ENCODE measurements around the gene TPRG1L. TPM values are rescaled to one million over a fixed set of nuclear protein-coding genes. Genes with fewer than 3 reads are reported as not detected.

TPRG1L gene
- total RNA-seq, 1 donor from 2014 or later = 26.5 TPM

DNA sequence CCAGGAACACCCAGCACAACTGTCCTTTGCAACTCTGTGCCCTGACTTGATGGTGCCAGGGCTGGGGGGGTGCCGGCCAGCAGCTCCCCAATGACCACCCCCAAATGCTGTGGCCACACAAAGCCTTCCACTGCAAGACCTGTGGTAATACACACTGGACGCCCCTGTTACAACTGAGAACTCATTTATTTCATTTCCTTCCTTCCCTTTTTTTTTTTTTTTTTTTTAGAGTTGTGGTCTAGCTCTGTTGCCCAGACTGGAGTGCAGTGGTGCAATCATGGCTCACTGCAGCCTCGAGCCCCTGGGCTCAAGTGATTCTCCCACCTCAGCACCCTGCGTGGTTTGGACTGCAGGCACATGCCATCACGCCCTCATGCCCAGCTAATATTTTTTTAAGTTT, 52.7 kb downstream of the TPRG1L start:
- peak; percentile 8 for ATAC-seq (ENCODE audit: low read depth)
- no peaks in the 10 kb centered on the region for H3K27me3 Mint-ChIP-seq
- CTCF ChIA-PET = interaction anchor here (0.9 to 1.4 kb wide), 3 partner anchors 12 to 26 kb away, joined by 4 to 9 read pairs (median 4); no protein-coding TSS in a partner anchor

GRCh38 chr1:3678361-3679097, 53.7 kb downstream of the TPRG1L start:
- Mint-ChIP-seq H3K9me3 (no peaks in the 10 kb centered on the region), H3K36me3 (ENCODE audit: low read depth) (no peaks in the 10 kb centered on the region), H3K27me3 (peaks cover 2% of the 10 kb centered on the region), H3K27ac (peak overlapping the region; percentile 81), H3K4me3 (peak overlapping the region; percentile 69), H3K4me1 (peaks cover 67% of the 10 kb centered on the region)
- intact Hi-C loops (cut with micrococcal nuclease) = no loop called here
- TF ChIP-seq, protein P1, sequence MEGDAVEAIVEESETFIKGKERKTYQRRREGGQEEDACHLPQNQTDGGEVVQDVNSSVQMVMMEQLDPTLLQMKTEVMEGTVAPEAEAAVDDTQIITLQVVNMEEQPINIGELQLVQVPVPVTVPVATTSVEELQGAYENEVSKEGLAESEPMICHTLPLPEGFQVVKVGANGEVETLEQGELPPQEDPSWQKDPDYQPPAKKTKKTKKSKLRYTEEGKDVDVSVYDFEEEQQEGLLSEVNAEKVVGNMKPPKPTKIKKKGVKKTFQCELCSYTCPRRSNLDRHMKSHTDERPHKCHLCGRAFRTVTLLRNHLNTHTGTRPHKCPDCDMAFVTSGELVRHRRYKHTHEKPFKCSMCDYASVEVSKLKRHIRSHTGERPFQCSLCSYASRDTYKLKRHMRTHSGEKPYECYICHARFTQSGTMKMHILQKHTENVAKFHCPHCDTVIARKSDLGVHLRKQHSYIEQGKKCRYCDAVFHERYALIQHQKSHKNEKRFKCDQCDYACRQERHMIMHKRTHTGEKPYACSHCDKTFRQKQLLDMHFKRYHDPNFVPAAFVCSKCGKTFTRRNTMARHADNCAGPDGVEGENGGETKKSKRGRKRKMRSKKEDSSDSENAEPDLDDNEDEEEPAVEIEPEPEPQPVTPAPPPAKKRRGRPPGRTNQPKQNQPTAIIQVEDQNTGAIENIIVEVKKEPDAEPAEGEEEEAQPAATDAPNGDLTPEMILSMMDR (IDR thresholded peaks at IDR 0.05) = no peak
- CTCF ChIA-PET = no interaction called here
- ATAC-seq (ENCODE audit: low read depth) (no peak), DNase-seq (no peak)
- POLR2A ChIA-PET = interaction anchor here (1.0 to 3.5 kb wide), 4 partner anchors 8 to 22 kb away, joined by 4 to 89 read pairs (median 19); no protein-coding TSS in a partner anchor

More for the DNA sequence above, 52.7 kb downstream of the TPRG1L start:
- POLR2A ChIA-PET = interaction anchor here (0.6 to 3.5 kb wide), 10 partner anchors 9 to 1106 kb away, joined by 3 to 89 read pairs (median 8); partner anchors contain the start of gene WRAP73
- no peak for DNase-seq
- H3K27ac Mint-ChIP-seq = peak overlapping the region; percentile 81
- H3K4me1 Mint-ChIP-seq = peaks cover 78% of the 10 kb centered on the region
- peak overlapping the region; percentile 69 for H3K4me3 Mint-ChIP-seq
- no peaks in the 10 kb centered on the region for H3K36me3 Mint-ChIP-seq (ENCODE audit: low read depth)
- H3K9me3 Mint-ChIP-seq = no peaks in the 10 kb centered on the region
- TF ChIP-seq, protein P1 (IDR thresholded peaks at IDR 0.05) = no peak
- intact Hi-C loops (cut with micrococcal nuclease) = loop anchor here (1.0 to 2.0 kb wide), 3 partner anchors 11 to 53 kb away; partner anchors contain the start of gene TPRG1L

DNA sequence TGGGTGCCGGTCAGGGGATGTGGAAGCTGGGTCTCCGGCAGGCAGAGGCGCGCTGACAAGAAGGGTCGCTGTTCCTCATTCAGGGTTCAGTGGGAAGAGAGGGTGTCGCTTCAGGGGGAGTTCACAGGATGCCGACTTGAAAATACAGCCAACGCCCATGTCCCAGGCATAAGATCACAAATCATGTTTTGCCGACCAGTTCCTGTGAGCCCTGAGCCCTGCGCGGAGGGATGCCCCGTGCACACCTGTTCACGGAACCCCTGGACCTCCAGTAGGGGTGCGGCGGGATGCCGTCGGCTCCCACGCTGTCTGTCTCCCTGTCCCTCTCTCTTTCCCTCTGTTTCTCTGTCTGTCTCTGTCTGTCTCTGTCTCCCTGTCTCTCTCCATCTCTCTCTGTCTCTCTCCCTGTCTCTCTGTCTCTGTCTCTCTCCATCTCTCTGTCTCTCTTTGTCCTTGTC, 54.3 kb downstream of the TPRG1L start:
- ATAC-seq (ENCODE audit: low read depth) = no peak
- Mint-ChIP-seq H3K9me3 (no peaks in the 10 kb centered on the region), H3K27me3 (peaks cover 2% of the 10 kb centered on the region), H3K27ac (peak overlapping the region; percentile 59), H3K4me3 (peak overlapping the region; percentile 52), H3K36me3 (ENCODE audit: low read depth) (no peaks in the 10 kb centered on the region), H3K4me1 (peaks cover 61% of the 10 kb centered on the region)
- TF ChIP-seq, protein P1 (IDR thresholded peaks at IDR 0.05) = no peak
- ChIA-PET CTCF (no interaction called here), POLR2A (interaction anchor here (1.0 to 3.5 kb wide), 2 partner anchors 10 to 13 kb away, joined by 4 to 89 read pairs; no protein-coding TSS in a partner anchor)
- intact Hi-C loops (cut with micrococcal nuclease) = no loop called here
- no peak for DNase-seq

Other genes starting within 250 kb of the TPRG1L start
- not detected in 2 replicates for gene ARHGEF16, start 170.3 kb upstream of the TPRG1L start, total RNA-seq
- 8.5 and 10.9 TPM in 2 replicates for gene MEGF6, start 13.5 kb upstream of the TPRG1L start, total RNA-seq
- gene WRAP73, start 25.1 kb downstream of the TPRG1L start, total RNA-seq = 27.0 and 30.1 TPM in 2 replicates
- 2.1 and 2.6 TPM in 2 replicates for gene TP73, start 27.5 kb downstream of the TPRG1L start, total RNA-seq
- not detected in 2 replicates for gene CCDC27, start 127.4 kb downstream of the TPRG1L start, total RNA-seq
- 2.8 and 3.8 TPM in 2 replicates for gene SMIM1, start 147.7 kb downstream of the TPRG1L start, total RNA-seq
- gene LRRC47, start 171.5 kb downstream of the TPRG1L start, total RNA-seq = 40.3 and 43.3 TPM in 2 replicates
- gene CEP104, start 232.2 kb downstream of the TPRG1L start, total RNA-seq = 38.0 and 45.1 TPM in 2 replicates
- gene DFFB, start 232.5 kb downstream of the TPRG1L start, total RNA-seq = 9.3 and 10.5 TPM in 2 replicates